K562 treated with DMSO at 1 percent for 48 hours (cell line): ENCODE measurements around the gene LRIG1. TPM values are rescaled to one million over a fixed set of nuclear protein-coding genes. Genes with fewer than 3 reads are reported as not detected.

Experiments used
- total RNA-seq: library from RNA; unstranded; fragments of 300-600 nt; gene quantifications from 2 replicates; pipeline ENCODE4 v1.2.3, GENCODE V29; 2022; ENCODE audit warnings: low replicate concordance; ENCODE audit errors: extremely low read depth

The LRIG1 gene
- total RNA-seq, result not detected in 2 replicates

GRCh38 chr3:66500576-66501482, at the start of gene LRIG1:
Gene LRIG1 (minus strand): TSS chr3:66501022. CDS start chr3:66500407, 615 bp downstream.

